Measurements from ENCODE around the gene CCDC74A.
"Not testable (repeated sequence)": the region's sequence is repeated elsewhere in the genome, so short reads cannot be mapped to it uniquely, and the experiment has no call there.

Gene CCDC74A

GRCh38 chr2:131552871-131553270 is 25.2 kb downstream of the CCDC74A start:
- DNase-seq (ENCODE audit: low read depth in 3 of 3, low spot score in 1 of 3) = no peak

- DNase-seq (ENCODE audit: low read depth in 3 of 3, low spot score in 1 of 3) = no peak
Measured at GRCh38 chr2:131556998-131557397, 29.3 kb downstream of the CCDC74A start.

- no peak for DNase-seq (ENCODE audit: low read depth in 3 of 3, low spot score in 1 of 3)
Measured at GRCh38 chr2:131557558-131558321, 30.1 kb downstream of the CCDC74A start.

GRCh38 chr2:131566371-131566770 is 38.7 kb downstream of the CCDC74A start:
- no peak for DNase-seq (ENCODE audit: low read depth in 3 of 3, low spot score in 1 of 3)

GRCh38 chr2:131567891-131568290 is 40.2 kb downstream of the CCDC74A start:
- no peak for DNase-seq (ENCODE audit: low read depth in 3 of 3, low spot score in 1 of 3)

GRCh38 chr2:131568401-131568800 is 40.7 kb downstream of the CCDC74A start:
- not testable (repeated sequence) for DNase-seq (ENCODE audit: low read depth in 3 of 3, low spot score in 1 of 3)

GRCh38 chr2:131572175-131572574 is 44.5 kb downstream of the CCDC74A start:
- no peak for DNase-seq (ENCODE audit: low read depth in 3 of 3, low spot score in 1 of 3)

- DNase-seq (ENCODE audit: low read depth in 3 of 3, low spot score in 1 of 3) = no peak
Measured at GRCh38 chr2:131577812-131578211, 50.1 kb downstream of the CCDC74A start.

GRCh38 chr2:131580187-131580586 is 52.5 kb downstream of the CCDC74A start:
- DNase-seq (ENCODE audit: low read depth in 3 of 3, low spot score in 1 of 3) = no peak
